GM19099 (cell line): ENCODE results near the gene CUX1.

ENCODE experiments used
- POLR2A ChIP-seq: IDR thresholded peaks from 3 replicates; pipeline ENCODE4 v1.6.1; 2011; ENCODE audit warnings: low read depth; ENCODE audit not compliant: insufficient read length; ENCODE audit errors: extremely low read depth

The CUX1 gene

DNA sequence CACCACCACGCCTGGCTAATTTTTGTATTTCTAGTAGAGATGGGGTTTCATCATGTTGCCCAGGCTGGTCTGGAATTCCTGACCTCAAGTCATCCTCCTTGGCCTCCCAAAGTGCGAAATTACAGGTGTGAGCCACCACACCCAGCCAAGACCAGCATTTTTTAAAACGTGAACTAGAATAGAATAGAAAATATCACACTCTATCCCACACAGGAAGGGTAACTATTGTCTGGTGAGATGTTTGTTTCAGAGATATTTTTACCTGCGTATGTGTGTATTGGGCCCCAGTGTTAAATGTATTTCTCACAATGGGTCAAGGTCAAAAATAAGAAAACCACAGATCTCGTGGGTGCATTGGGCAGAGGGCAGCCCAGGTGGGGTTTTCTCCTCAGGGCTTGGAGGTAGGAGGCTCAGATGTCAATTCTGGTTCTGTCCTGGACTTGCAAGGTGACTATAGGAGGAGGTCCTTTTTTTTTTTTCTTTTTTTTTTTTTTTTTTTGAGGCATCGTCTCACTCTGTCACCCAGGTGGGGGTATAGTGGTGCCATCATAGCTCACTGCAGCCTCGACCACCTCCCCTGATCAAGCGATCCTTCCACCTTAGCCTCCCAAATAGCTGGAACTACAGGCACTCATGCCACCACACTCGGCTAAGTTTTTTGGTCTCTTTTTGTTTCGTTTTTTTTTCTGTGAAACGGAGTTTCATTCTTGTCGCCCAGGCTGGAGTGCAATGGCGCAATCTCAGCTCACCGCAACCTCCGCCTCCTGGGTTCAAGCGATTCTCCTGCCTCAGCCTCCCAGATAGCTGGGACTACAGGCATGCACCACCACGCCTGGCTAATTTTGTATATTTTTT, 488.2 kb downstream of the CUX1 start:
- TF ChIP-seq POLR2A = no peak

DNA sequence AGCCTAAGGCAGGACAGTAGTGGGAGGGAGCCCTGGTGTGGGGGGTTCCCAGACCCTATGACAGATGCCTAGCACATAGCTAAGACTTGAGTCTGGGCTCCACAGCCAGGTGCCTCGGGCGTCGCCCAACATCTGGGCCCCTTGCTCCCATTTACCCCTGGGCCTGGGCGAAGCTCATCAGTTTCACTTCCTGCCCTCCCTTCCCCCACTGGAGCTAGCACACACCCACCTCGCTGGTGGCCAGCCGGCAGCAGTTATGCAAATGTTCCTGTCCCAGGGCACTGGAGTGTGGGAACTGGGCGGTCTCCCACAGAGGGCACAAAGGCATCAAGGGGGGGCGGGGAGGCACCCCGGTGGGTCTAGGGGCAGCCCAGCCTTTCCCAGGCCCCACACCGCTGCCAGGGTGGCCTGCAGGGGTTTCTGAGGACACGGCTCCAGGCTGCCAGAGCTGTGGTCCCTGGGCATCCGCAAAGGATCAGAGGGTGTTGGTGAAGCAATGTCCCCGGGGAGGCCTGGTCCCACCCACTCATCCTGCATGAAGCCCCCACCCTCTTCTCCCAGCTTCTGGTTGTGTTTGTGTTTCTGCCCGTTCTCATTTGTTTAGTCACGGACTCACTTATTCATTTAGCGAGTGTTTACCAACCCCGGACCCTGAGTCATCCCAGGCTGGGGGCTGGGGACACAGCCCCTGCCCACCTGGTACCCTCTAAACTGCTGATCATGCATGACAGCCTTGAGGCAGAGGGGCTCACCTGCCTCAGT, 489.7 kb downstream of the CUX1 start:
- peak; percentile 58 for TF ChIP-seq POLR2A

DNA sequence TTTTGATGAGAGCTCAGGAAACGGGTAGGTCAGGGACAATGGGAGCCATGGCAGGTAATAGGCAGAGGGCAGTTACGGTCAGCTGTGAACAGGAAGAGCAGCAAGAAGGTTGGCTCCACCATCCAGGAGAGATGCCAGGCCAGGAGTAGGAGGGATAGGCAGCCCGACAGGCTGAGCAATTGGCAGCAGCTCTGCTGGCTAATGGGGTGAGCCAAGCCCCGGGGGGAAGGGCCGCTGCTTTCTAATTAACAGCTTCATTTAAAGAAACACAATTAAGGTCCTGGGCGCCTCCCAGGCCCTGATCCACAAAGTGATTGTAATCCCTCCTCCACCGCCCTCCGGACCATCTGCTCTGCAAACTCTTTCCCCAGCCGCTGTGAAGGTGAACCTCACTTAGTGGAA, 493.0 kb downstream of the CUX1 start:
- no peak for TF ChIP-seq POLR2A

DNA sequence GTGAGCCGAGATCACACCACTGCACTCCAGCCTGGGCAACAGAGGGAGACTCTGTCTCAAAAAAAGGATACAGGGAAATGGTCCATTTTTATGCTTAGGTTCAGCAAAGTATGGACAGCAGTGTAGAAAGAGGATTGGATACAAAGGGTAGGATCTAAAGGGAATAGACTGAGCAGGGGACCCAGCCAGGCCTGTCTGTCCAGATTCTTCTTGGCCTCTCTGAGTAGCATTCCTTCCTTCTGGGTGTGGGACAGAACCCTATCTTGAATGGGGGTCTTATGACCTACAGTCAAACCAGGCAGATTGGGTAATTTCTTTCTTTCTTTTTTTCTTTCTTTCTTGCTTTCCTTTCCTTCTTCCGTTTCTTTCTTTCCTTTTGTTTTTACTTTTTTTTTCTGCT, 494.9 kb downstream of the CUX1 start:
- no peak for TF ChIP-seq POLR2A

DNA sequence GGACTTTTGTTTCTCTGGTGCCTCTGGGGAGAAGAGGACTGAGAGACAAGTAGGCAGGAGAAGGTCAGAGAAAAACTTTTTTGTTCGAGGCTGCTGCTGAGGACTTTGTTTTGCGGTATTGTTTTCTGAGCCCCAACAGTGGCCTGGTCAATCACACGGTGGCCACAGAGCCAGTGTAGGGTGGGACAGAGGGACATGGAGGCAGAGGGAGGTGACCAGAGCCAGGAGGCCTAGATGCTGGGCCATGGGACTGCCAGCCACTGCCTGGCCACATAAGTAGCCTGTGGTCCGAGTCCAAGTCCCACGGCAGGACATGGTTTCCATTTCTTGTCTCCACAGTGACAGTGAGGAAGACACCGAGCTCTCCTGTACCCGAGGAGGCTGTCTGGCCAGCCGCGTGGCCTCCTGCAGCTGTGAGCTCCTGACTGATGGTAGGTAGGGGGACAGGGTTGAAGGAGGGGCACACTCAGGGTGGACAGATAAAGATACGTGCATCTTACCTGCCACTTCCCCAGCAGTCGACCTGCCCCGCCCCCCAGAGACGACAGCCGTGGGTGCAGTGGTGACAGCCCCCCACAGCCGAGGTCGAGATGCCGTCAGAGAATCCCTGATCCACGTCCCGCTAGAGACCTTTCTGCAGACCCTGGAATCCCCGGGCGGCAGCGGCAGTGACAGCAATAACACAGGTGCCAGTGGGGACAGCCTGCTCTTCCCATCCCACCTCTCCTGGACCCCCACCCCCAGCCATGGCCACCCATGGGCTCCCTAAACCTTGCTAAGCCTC, 496.8 kb downstream of the CUX1 start:
- TF ChIP-seq POLR2A = no peak

DNA sequence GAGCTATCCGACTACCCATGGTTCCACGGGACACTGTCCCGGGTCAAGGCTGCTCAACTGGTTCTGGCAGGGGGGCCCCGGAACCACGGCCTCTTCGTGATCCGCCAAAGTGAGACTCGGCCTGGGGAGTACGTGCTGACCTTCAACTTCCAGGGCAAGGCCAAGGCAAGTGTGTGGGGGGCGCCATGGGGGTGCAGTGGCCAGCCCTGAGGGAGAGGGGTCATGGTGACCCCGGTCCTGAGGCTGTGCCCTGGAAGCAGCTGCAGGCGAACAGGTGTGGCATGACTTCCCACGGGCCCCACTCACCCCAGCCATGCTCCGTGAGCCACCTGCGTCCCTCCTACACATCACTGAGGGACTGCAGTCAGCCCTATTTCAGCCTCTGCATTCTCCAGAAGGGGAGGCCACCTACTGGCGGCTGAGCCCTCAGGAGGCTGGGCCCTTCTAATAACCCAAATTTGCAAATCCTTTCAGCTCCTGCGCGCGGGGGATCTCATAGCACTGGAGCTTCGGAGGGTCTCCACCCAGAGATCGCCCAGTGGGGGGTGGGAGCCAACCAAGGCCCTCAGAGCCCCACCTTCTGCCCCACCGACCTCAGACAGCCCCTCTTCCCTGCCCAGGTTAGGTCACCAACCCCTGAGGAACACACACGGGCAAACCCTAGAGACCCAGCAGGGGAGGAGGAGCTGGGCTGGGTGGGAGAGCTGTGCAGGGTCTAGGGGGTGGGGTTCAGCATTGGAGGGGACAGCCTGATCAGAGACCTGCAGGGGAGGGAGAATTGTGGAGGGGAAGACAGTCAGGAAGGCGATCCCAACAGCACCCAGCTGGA, 500.0 kb downstream of the CUX1 start:
- TF ChIP-seq POLR2A = no peak

DNA sequence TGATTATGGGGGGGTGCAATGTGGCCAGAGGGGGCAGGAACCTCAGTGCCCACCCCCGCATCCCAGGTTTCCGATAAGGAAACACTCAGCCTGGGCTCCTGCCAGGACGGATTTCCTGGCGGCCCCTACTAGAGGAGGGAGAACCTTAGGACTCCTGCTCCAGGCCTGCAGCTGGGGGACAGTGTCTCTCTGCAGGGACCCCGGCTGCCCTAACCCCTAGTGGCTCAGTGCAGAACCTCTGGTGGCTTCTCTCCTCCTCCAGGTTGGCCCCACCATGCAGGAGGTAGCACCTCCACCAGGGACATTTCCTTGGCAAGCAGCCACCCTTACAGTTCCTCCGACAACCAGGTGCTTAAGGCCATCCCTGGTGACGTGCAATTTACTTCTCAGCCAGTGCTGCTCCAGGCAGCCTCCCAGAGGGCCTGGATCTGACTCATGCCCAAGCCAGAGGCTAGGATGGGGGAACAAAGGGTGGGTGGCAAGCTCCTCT, 501.1 kb downstream of the CUX1 start:
- TF ChIP-seq POLR2A = no peak

DNA sequence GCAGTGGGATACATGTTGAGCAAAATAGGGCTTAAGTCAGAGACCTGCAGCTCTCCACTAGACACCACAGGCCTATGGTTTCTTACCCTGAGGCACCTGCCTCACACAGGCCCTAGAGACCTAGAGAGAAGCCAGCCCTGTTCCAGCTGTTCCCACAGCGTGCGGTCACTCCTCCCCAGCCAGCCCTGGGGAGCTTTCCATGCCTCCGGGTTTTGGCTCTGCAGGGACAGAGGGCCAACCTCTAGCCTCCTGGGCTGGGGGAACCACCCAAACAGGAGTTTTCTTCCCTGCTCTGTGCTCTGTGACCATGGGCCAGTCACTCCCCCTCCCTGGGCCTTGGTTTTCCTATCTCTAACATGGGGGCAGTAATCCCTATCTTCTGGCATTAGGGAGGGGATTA, 502.2 kb downstream of the CUX1 start:
- no peak for TF ChIP-seq POLR2A

DNA sequence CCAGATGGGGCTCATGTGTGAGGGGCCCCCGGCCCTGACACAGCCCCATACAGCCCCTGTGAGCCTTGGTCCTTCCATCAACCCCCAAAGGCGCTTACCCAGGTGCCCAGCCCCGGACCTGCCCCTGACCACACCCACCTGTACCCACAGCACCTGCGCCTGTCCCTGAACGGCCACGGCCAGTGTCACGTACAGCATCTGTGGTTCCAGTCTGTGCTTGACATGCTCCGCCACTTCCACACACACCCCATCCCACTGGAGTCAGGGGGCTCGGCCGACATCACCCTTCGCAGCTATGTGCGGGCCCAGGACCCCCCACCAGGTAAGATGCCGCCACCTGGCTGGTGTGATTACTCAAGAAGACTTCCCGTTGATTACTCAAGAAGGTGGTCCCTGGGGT, 502.8 kb downstream of the CUX1 start:
- no peak for TF ChIP-seq POLR2A

DNA sequence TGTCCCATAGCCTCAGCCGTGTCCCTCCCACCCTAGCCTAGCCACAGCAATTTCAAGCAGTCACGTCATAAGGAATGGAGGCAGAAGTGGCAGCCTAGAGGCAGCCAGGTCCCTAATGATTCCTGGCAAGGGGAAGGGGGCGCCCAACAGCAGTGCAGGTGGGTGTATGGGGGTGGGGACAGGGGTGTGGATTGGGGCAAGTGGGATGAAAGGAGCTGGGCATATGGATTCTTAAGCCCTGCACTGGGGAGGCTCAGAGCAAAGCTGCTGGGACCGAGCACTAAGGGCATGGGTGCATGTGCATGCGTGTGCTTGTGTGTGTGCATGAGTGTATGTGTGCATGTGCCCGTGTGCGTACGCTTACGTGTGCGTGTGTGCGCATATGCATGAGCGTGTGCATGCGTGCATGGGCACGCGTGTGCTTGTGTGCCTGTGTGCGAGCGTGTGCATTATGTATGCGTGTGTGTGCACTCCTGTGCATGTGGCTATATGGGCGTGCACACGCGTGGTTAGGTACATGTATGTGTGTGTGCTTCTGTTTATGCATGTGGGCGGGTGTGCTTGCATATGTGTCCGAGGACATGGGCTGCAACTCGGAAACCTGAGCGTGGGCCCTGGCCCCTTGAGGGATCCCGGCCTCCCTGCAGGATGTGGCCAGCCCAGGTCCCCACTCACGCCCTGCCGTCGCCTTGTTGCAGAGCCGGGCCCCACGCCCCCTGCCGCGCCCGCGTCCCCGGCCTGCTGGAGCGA, 503.4 kb downstream of the CUX1 start:
- no peak for TF ChIP-seq POLR2A

DNA sequence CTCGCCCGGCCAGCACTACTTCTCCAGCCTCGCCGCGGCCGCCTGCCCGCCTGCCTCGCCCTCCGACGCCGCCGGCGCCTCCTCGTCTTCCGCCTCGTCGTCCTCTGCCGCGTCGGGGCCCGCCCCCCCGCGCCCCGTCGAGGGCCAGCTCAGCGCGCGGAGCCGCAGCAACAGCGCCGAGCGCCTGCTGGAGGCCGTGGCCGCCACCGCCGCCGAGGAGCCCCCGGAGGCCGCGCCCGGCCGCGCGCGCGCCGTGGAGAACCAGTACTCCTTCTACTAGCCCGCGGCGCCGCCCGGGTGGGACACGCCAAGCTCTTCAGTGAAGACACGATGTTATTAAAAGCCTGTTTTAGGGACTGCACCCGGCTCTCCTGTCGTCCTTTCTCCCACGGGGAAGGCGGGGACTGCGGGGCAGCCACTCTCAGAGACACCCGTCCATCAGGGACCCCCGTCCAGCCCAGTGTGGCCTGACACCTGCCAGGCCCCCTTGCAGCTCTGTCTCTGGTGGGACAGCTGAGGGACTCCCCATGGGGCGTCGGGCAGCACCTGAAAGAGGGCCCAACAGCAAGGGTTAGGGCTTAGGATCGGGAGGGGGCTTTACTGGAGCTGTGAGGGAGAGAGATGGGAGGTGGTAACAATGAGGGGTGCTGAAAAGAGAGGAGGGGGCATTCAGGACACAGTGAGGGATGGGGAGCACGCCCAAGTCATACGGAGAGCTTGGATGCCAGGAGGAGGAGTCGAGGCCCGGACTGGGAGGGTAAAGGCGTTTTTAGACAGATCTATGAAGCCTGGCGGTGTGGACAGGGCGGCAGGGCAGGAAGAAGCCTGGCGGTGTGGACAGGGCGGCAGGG, 504.1 kb downstream of the CUX1 start:
- no peak for TF ChIP-seq POLR2A

DNA sequence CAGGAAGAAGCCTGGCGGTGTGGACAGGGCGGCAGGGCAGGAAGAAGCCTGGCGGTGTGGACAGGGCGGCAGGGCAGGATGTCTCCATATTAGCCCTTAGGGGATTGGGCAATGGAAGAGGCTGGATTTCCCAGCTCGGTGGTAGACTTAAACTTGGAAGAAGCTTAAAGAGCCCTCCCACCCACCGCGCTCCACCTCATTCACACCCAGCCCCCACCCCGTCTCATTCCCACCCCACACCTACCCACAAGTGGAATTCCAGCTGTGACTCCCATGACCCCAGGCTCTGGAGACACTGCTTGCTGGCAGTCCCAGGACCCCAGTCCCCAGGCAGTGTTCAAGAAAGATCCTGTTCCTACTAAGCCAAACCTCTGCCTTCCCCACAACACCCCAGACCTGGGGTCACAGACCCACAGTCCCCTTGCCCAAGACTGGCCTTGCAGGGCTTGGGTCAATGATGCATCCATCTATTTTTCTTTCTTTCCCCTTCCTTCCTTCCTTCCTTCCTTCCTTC, 504.8 kb downstream of the CUX1 start:
- no peak for TF ChIP-seq POLR2A

DNA sequence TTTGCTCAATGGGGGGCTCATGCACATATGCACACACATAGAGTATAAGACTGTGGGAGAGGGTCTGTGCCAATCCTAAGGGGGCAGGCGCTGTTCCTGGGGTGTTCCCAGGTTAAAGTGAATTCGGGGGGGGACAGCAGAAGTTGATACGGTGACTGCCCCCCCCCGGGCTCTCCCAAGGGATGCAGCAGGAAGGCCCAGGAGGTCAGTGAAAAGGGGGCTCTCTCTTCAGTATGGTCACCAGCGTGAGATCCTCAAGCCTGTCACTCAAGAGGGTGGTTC, 506.4 kb downstream of the CUX1 start:
- TF ChIP-seq POLR2A = no peak
